RWPE1 (cell line): Measurements from ENCODE around the gene OBI1.

Source experiments
- CTCF ChIA-PET: fragments of 350-600 bp; sonication (Branson Sonifier 250); formaldehyde crosslinking; extraction: SDS; loops from one replicate; lab custom pipeline; 2021; lab: Yijun Ruan, JAX
- POLR2A ChIA-PET: fragments of 400-600 bp; formaldehyde crosslinking; extraction: SDS; loops from one replicate; lab custom pipeline; 2020; ENCODE audit warnings: antibody characterized with exemption; ENCODE audit not compliant: low non-redundant PET; lab: Yijun Ruan, JAX
- DNase-seq: peaks from one replicate; pipeline ENCODE4 v3.0.0; 2012; ENCODE audit warnings: low spot score
- H3K27ac ChIP-seq: fragments of 450-650 bp; 2 replicates; pipeline ENCODE4 v1.5.1; 2017
- CTCF ChIP-seq: fragments of 450-650 bp; conservative IDR thresholded peaks from 2 replicates; pipeline ENCODE4 v1.5.1; 2017; ENCODE audit warnings: low read depth, mild to moderate bottlenecking

The OBI1 gene

GRCh38 chr13:78569029-78569428, 89.9 kb downstream of the OBI1 start:
- DNase-seq = no peak
- no peak overlapping the region for H3K27ac ChIP-seq
- no peak for TF ChIP-seq CTCF
- CTCF ChIA-PET = interaction anchor here (0.6 kb wide), 2 partner anchors 800 to 1829 kb away, joined by 3 to 4 read pairs; no protein-coding TSS in a partner anchor
- POLR2A ChIA-PET = no interaction called here

- ChIA-PET CTCF (no interaction called here), POLR2A (no interaction called here)
- no peak overlapping the region for H3K27ac ChIP-seq
- no peak for DNase-seq
- TF ChIP-seq CTCF = no peak
Measured at GRCh38 chr13:78566631-78567030, 92.3 kb downstream of the OBI1 start.
